ENCODE results near the gene PLN.

Gene PLN

DNA sequence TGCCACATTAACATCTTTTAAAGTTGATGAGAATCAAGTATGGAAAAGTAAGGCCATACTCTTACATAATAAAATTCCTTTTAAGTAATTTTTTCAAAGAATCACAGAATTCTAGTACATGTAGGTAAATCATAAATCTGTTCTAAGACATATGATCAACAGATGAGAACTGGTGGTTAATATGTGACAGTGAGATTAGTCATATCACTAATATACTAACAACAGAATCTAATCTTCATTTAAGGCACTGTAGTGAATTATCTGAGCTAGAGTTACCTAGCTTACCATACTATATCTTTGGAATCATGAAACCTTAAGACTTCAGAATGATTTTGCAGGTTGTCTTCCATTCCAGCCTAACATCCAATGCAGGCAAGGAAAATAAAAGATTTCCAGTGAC lies 11.6 kb downstream of the PLN start:
- DNase-seq (ENCODE audit: low read depth), result no peak
- no peak for TF ChIP-seq CTCF (conservative IDR thresholded peaks at IDR 0.05; ENCODE audit: low read depth, low read length)
- H3K4me3 ChIP-seq (ENCODE audit: low read length), result no peak overlapping the region

GRCh38 chr6:118562248-118562647 lies 14.2 kb downstream of the PLN start:
- DNase-seq (ENCODE audit: low read depth), result no peak
- no peak overlapping the region for H3K4me3 ChIP-seq (ENCODE audit: low read length)
- TF ChIP-seq CTCF (conservative IDR thresholded peaks at IDR 0.05; ENCODE audit: low read depth, low read length), result no peak

DNA sequence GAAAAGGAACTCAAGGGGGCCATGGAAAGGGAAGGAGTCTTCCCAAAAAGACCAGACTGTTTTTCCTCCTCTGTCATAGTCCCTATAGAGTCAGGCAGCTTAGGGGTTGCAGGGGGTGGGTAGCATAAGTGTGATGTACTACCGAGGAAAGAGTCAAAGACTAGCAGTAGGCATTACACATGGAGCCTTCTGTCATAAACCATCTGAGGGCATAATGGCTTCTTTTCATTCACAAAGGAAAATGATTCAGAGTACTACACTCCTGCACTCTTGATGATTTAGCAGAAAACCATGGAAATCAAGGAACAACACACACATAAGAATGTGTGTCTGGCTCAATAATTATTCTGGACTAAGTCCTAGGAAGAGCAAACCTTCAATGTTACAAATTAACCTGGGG lies 14.9 kb downstream of the PLN start:
- no peak for DNase-seq (ENCODE audit: low read depth)
- TF ChIP-seq CTCF (conservative IDR thresholded peaks at IDR 0.05; ENCODE audit: low read depth, low read length), result no peak
- H3K4me3 ChIP-seq (ENCODE audit: low read length), result no peak overlapping the region

- no peak overlapping the region for H3K4me3 ChIP-seq (ENCODE audit: low read length)
- no peak for DNase-seq (ENCODE audit: low read depth)
- peak; percentile 62 for TF ChIP-seq CTCF (conservative IDR thresholded peaks at IDR 0.05; ENCODE audit: low read depth, low read length)
These were observed 17.3 kb downstream of the PLN start for GRCh38 chr6:118565311-118565960.

DNA sequence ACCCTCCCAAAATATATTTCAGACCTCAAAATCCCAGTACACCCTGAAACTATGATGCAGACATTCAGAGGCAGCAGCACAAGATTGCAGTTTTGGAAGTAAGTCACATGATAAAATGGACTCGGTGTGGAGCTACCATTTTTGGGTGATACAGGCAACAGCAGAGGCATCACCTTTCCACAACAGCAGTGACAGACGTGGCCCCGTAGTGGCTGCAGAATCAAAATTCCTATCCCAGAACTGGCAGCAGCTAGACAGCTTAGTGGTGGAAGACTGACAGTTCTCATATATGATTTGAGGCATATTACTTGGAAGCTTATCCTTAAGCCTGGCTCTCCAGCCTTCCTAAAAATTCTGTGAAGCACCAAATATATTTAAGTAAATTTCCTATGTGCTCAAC lies 19.9 kb downstream of the PLN start:
- H3K4me3 ChIP-seq (ENCODE audit: low read length), result no peak overlapping the region
- no peak for DNase-seq (ENCODE audit: low read depth)
- no peak for TF ChIP-seq CTCF (conservative IDR thresholded peaks at IDR 0.05; ENCODE audit: low read depth, low read length)

DNA sequence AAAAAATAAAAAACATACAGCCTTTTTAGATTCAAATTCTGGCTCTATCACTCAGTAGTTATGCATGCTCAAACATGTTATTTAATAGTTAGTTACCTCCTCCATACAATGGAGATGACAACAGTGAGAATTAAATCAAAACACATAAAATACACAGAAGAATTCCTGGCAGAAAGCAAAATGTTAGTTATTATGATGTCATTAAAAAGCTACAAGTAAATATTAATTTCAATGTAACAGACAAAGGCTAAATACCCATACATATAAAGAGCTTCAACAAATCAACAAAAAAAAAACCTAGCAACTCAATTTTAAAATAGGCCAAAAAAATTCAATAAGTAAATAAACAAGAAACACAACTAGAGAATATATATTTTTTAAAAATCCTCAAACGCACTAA lies 21.4 kb downstream of the PLN start:
- H3K4me3 ChIP-seq (ENCODE audit: low read length), result no peak overlapping the region
- no peak for TF ChIP-seq CTCF (conservative IDR thresholded peaks at IDR 0.05; ENCODE audit: low read depth, low read length)
- DNase-seq (ENCODE audit: low read depth), result no peak

DNA sequence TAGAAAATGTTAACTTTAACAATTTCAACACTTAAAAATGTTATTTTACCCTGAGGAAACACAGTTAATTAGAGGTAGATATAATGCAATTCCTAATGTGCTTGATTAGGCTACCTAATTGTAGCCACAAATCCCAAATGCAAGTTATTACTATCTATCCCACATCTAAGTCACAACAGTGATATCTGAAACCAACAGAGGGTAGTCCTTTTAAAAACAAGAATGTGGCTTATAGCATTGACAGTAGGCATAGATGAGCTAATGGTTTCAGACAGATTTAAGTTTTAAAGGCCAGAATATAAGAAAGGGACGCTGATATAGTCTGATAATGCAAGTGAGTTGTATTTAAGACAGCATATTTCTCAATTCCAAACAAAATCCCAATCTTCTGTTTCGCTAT lies 23.0 kb downstream of the PLN start:
- no peak for TF ChIP-seq CTCF (conservative IDR thresholded peaks at IDR 0.05; ENCODE audit: low read depth, low read length)
- H3K4me3 ChIP-seq (ENCODE audit: low read length), result no peak overlapping the region
- DNase-seq (ENCODE audit: low read depth), result no peak
